Right hindlimb (tissue), 1 donor: ENCODE measurements around the gene C9orf78.

Source experiments
- DNase-seq: peaks from one replicate; pipeline ENCODE4 v3.0.0-alpha.2; 2018

C9orf78 gene

DNA sequence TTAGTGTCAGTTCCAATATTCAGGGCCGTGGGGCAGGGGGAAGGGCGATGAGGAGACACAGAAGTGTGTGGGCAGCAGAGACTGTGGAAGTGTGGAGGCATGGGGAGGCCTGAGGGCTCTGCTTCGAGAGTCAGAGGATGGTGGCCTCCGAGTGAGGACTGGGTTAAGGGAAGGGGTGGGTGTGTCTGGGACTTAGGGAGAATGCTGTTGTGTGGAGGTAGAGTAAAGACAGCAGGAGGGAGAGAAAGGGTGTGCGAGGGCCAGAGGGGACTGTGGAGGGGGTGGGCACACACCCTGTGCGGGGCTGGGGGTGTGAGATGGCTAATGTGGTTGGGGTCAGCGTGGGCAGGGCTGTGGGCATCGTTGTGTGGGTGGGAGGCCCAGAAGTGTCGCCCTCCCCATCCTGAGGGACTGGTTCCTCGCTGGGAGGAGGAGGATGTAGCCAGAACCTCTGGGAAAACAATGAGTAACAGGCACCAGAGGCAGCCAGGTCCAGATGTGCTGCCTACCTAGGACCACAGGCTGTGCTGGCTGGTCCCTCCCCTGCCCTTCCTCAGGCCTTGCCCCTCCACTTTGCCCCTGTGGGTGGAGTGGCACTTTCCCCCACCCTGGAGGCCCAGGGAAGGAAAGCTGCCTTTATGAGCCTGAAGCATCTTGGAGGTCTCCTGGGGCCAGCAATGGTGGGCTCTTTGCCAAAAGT lies 4.4 kb upstream of the C9orf78 start:
- no peak for DNase-seq

DNA sequence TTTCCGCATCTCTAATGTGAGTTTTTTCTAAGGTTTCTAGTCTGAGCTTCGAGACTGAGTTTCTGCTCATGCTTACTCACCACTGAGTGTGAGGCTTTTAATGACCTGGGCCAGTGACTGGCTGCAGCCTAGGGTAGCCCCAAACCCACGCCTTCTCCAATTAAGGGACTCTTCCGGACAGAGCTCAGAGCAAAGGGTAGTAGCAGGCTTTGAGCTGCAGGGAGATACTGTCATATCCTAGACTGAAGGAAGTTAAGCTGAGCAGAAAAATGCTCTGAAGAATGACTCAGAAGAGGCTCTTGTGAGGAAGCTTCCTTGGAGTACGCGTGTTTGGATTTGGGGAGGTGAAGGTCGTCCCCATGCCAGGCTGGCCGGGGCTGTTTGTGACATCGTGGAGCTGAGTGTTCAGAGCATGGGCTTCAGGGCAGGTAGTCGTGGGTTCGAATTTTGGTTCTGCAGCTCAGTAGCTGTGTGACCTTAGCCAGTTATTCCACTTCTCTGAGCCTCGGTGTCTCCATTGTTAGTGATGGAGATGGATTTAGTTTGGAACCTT lies 3.7 kb upstream of the C9orf78 start:
- DNase-seq = no peak

DNA sequence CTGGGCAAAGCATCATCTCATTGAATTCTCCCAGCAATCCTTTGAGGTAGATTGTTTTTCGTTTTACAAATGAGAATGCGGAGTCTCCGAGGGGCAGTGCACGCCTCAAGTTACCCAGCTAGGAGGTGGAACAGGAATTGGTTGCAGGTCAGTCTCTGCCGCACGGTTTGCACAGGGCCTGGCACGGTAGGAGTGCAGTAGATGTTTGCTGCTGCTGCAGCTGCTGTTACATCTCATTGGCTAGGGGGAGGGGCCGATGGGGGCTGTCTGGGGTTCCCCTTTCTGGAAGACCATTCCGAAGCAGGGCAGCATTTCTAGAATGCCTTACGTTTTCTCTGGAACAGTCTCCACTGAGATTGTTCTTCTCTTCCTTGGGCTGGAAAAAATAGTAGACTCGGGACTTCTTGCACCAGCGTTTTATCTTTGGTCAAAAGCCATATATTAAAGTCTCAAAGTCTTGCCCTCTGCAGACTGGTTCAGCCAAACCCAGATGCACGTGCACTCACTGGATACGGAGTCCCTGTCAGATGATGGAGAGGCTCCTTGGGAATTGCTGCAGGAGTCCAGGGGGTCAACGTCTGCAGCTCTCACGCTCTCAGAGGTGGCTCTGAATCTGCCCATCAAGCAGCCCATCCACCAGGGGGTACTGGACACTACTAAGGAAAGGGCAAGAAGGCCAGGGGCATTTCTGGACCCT lies 1.4 kb upstream of the C9orf78 start:
- DNase-seq = no peak

DNA sequence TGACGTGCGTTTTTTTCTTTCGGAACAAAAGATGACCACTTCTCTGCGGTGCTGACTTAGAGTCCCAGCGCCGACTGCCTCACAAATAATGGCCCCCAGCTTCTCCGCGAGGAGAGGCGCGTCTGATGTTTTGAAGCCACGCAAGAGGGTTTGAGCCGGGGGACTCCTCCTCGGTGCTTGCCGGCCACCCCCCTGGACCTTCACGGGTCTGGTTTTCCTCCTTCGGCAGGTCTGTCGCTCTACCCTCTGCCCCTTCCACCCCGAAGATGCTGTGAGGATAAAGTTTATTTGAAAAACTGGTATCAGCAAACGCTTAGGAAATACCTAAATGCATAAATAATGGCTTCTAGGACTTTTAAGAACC lies 767 bp upstream of the C9orf78 start:
- DNase-seq = no peak

DNA sequence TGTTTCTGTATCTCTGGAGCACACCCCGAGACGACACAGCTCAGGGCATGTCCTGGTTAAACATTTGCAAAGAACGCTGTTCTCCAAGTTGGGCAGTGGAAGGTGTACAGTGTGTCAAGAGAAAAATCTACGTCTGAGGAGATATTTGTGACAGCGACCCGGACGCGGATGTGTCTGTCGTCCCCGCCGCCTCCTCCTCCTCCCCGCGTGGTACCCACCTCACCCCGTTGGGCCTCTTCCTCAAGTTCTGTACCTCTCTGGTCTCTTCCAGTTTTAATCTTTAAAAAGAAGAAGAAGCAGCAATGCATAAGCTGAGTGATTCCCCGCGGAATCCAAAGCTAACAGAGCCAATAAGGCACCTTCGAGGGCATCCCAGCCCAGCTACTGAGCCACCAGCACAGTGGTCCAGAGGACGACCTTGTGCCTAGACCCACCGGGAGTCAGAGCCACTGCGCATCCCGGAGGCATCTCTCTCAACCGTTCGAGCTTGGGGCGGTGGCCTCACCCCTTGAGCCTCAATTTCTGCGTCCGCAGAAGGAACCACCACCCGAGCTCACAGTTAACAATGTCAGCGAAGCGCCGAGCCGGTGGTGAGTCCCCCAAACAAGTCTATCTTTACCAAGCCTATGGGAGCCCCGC lies 467 bp downstream of the C9orf78 start:
- DNase-seq = no peak

DNA sequence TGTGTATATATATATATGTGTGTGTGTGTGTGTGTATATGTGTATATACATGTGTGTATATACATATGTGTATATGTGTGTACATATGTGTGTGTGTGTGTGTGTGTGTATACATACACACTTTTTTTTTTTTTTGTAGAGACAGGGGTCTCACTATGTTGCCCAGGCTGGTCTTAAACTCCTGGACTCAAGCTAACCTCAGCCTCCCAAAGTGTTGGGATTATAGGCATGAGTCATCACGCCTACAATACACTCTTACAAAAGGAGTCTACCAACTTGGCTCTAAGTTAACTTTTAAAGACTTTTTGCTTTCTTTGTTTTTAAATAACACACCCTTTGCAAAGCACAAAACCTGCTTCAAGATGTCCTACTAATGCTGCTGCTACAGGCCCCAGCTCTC lies 2.1 kb downstream of the C9orf78 start:
- DNase-seq = no peak

DNA sequence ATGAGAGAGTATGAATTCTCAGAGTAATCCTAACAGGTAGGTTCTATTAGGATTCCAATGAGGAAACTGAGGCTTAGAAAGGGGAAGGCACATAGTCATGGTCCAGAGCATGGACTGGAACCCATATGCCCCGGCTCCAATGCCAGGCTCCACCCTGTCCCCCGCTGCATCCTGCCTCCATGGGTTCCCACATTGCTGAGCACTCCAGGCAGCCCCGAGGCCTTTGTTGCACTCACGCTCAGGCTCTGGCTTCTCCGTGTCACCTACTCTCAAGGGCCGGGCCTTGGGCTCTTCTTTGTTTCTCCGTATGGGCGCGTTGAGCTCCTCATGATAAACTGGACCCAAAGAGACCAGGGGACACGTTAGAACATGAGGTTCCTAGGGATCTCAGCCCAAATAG lies 6.1 kb downstream of the C9orf78 start:
- no peak for DNase-seq

DNA sequence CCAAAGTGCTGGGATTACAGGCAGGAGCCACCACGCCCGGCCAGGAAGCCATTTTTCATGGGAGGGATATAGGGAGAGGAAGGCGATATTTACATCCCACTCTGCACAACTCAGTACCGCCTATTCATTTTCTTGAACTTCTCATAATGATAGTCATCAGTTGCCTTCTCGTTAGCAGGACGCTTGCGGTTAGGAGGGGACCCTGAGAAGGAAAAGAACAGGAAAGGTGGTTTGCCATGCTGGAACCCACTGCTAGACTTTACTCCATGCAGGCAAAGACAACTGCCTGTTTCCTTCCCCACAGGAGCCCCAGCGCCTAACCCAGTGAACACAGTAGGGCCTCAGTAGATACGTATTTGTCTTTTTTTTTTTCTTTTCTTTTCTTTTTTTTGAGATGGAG lies 7.0 kb downstream of the C9orf78 start:
- DNase-seq = no peak

DNA sequence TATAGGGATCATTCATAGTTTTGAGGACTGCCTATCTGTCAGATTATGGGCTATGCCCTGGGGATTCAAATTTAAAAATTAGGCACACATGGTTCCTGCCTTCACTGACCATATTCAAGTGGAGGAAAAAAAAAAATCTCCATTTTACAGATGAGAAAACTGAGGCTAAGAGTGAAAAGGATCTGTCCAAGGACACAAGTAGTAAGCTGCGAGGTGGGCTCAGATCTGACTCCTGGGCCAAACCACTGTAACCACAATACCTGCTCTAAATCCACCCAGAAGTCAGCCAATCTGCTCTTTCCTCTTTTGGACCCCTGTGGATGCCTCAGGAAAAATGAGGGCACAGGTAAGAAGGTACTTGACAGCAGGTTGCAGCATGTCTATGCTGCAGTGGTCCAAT lies 8.3 kb downstream of the C9orf78 start:
- DNase-seq = no peak

DNA sequence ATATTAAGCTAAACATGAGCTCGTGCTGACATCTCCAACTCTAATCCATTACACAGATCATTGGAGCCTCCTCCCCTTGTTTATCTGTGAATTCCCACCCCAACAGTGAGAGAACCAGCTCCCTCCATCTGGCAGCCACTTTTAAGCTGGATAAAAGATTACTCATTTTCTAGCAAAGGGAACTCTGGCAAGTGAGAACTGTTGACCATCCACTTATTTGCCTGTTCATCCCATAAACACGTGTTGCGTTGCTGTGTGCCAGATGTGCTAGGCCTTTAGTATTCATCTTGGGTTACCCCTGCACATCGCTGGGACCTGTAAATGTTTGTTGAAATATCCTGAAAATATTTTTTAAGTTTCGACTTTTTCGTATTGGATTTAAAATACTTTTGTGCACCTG lies 8.7 kb downstream of the C9orf78 start:
- no peak for DNase-seq

DNA sequence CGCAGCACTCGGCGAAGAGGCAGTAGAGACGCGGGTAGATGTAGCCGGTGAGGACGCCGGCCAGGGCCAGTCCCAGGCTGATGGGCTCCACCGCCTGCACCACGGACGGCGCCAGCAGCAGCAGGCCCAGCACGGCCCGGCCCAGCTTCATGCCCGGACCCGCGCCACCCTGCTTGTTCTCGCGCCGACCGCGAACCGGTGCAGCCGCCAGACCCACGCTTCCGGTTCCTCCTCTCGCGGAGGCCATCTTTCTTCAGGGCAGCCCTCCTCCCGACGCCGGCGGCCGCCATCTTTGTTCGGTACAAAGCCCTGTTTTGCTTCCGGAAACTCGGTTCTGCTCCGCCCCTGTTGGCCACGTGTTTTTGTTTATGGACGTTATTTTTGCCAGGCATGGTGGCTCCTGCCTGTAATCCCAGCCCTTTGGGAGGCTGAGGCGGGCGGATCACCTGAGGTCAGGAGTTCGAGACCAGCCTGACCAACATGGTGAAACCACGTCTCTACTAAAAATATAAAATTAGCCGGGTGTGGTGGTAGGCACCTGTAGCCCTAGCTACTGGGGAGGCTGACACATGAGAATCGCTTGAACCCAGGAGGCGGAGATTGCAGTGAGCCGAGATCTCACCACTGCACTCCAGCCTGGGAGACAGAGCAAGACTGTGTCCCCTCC lies 11.0 kb downstream of the C9orf78 start, which contains the start of gene TOR1A:
TSS of gene TOR1A (minus strand) at position 202 of the 667 bp plus-strand sequence. CDS start at position 151, 51 bp downstream.
- DNase-seq = peak; percentile 96

DNA sequence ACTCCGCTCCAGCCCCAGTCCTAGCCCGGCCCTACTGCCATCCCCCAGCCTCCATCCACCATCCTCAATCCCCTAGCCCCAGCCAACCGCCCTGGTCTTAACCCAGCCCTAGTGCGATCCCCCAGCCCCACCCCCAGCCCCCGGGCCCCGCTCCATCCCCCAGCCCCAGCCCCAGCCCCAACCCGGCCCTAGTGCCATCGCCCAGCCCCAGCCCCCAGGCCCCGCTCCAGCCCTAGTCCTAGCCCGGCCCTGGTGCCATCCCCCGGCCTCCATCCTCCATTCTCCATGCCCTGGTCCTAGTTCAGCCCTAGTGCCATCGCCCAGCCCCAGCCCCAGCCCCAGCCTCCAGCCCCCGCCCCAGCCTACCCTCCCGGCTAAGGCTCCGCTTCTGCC lies 11.5 kb downstream of the C9orf78 start:
- DNase-seq = no peak

DNA sequence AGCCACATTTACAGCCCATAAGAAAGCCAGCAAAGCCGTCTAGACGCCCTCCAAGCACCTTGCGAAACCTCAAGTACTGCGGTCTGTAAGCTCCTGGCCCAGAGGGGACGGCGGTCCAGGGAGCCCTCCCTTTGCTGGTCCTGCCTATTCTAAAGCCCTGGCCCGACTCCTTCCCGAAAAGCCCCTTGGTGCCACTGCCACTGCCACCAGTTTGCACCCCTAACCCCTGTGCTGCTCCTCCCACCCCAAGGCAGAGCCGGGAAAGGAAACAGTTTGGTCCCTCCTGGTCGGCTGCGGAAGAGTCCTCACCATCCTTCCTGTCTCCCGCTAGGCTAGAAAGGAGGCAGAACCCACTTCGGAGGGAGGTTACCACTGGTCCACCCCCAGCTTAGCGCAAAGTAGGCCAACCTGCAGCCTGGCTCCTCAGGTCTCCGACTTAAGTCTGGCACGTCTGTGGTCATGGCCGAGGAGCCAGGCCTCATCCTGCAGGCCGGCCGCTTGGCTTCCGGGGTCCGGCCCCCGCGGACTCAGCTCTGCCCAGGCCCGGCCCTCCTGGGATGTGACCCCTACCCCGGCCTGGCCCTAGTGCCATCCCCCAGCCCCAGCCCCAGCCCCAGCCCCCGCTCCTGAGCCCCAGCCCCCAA lies 12.1 kb downstream of the C9orf78 start:
- DNase-seq = no peak

DNA sequence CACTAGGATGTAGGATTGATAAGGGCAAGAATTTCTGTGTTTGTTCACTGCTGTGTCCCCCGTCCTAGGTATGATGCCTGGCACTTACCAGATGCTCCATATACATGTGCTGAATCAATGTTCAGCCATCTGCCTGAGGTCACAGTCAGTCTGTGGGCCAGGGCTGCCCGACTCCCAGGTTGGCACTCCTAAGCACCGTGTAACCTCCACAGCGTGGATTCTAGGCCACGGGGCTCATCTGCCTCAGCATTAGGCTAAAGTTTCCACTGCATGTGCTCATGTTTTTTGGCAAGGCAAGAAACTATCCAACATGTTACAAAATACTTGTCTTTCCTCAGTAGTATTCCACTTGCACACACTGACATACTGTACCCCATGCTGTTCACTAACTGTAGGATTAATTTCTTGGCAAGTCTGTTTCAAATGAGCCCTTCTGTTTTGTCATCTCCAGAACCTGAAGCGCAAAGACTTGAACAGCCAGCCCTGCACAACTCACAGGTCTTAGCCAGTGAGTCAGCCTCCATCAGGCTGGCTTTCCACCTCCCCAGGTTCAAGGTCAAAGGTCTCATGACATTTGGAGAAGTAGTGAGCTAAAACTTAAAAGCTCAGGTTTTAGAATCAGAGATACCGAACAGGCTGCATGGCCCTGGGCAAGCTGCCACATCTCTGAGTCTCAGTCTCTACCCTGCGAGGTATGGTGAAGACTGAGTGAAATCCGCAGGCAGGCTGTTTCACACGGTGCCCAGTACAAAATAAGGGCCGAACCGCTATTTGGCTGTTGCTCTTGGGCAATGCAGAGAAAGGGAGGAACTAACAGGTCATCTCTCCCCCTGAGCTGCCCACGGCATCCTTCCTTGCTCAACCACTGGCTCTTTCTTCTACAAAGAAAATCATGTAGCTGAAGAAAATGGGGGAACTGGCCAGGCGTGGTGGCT lies 18.3 kb downstream of the C9orf78 start:
- DNase-seq = no peak

DNA sequence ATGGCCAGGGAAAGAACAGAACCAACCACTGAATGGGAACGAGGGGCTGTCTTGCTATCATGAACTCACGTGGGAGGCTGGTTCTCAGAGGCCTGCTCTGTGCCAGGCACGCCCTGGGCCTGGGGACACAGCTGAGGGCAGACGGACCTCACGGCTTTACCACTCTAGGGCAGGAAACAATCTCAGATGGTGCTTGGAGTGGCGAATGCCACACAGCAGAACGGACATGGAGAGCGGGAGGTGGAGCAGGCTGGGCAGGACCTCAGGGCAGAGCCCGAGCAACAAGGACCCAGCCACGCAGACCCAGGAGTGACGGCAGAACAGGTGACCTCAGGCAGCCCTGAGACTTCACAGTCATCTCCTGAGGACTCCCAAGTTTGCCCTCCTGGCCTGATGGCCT lies 19.8 kb downstream of the C9orf78 start:
- no peak for DNase-seq

DNA sequence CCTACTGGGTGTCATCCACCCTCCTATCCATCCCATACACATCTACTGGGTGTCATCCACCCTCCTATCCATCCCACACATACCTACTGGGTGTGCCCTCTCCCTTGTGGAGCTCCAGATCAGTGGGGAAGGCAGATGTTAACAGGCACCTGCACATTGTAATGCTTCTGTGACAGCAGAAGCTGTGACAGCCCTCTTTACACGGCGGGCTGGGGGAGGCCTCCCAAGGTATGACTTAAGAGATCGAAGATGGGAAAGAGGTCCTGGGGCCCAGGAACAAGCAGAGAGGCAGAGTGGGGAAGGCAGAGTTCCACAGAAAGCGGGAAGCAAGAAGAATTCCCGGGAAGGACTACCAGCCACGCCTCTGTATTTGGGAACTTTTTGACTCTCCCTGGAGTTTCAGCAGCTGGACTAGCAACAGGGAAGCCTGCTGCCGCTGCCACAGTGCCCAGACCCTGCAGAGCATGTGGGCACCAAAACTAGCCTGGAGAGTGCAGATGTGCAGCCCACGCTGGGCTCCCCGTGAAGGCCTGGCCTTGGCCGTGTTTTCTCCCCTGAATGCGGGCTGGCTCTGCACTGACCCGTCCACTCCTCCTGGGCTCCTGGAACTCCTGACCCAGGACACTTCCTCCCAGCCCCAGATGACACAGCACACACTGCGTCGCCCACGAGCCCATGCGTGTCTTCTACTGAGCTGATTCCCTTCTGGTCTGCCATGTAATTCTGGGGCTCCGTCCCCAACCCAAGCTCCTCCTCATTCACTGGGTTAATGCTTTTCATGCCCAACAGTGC lies 20.4 kb downstream of the C9orf78 start:
- DNase-seq = no peak

DNA sequence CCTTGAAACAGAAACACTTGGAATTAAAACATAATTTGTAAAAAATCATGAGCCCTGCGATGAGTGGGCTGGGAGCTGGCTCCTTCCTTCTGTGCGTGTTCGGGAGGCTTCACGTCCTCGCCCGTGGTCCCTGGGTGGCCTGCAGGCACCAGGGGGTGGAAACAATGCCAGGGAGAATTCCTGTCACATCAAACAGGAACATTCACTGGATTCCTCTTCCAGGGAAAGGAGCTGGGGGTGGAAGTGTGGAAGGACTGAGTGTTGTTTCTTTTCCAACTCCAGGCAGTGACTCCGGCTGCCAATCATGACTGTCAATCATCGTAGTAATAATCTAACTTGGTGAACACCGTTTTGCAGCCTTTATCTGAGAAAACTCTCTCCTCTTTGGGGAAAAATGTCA lies 21.4 kb downstream of the C9orf78 start:
- no peak for DNase-seq

DNA sequence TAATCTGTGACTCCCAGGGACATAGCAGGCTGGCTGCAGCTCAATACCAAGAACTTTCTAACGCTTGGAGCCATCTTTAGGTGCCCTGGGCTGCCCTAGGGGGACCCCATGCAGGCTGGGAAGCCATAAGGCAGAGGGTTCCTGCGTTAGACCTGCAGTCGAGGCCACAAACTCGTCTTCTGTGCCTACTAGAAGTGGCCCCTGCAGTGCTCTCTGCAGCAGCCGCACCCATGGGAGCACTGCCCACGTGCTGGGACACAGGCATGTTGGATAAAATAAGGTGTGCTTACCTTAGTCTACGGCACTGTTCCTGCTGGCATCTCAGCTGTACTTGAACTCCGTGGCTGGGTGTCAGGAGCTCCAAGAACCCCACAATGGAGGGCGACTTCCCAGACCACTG lies 22.7 kb downstream of the C9orf78 start:
- no peak for DNase-seq

DNA sequence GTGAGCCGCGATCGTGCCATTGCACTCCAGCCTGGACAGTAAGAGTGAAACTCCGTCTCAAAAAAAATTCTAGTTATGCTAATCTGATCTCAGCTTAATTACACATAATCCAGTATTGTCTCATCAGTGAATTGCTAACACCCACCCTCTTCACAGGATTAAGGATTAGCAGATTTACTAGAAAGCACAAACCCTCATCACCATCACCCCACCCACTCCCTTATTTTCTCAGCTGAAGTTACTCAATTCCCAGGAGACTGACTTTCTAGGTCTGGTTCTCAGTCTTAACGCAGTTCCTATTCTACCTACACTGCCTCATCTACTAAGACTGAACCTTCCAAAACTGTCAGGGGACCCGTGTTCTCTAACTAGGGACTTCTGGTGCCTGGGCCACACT lies 23.1 kb downstream of the C9orf78 start:
- DNase-seq = no peak

DNA sequence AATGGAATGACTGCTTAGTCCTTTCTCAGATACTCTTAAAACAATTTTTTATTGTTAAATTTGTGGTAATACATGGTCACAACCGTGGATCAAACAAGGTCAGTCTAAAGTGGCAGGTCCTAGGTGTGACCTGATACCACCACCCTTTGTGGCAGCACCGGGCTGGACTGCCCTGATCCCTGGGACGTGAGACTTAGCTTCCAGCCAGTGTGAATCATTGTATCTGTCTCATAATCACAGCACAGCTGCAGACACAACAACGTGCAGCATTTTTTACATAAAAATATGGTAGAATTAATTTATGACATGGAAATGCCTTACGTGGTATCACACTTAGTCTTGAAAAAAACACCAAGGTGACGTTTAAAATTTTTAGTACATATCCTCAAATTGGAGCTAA lies 24.3 kb downstream of the C9orf78 start:
- DNase-seq = no peak

DNA sequence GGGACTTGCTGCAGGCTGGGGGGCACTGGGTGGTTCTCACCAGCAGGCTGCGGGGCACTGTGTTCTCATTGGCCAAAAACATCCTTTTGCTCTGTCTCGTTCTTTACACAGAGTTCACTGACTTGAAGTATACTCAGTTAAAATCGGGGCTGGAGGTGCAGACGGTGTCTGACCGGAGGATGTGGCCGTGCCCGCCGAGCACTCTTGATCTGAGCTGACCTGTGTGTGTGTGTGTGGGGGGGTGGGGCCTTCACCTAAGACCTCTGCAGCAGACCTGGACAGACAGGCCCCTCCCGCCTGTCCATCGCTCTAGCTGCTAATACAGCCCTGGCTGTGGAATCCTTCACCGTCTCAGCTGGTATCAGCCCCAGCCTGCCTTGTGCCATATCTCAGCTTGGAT lies 25.0 kb downstream of the C9orf78 start:
- DNase-seq = no peak
